SK-N-SH treated with all-trans-retinoic acid at 6 μM for 48 hours (cell line): Measurements from ENCODE around the gene CDX1.

Experiments used
- ATAC-seq: fragments of 200-7000 bp; cut with Tn5 transposase; 3 replicates; pipeline ENCODE4 v1.9.1; 2020; ENCODE audit warnings: mild to moderate bottlenecking, moderate library complexity
- ARNTL ChIP-seq: fragments of 450-650 bp; formaldehyde crosslinking; IDR thresholded peaks from 2 replicates; pipeline ENCODE4 v1.5.0; 2020; ENCODE audit warnings: low read depth, mild to moderate bottlenecking, moderate library complexity, borderline replicate concordance
- BACH2 ChIP-seq: fragments of 250-450 bp; sonication (Bioruptor Pico); IDR thresholded peaks from 2 replicates; pipeline ENCODE4 v1.9.0; 2021; ENCODE audit warnings: mild to moderate bottlenecking, borderline replicate concordance
- CSDC2 ChIP-seq: fragments of 250-450 bp; sonication (Bioruptor Pico); IDR thresholded peaks from 2 replicates; pipeline ENCODE4 v1.5.0; 2020; ENCODE audit warnings: mild to moderate bottlenecking, moderate library complexity
- ESRRG ChIP-seq: fragments of 250-450 bp; sonication (Bioruptor Pico); IDR thresholded peaks from 2 replicates; pipeline ENCODE4 v1.6.1; 2021; ENCODE audit warnings: mild to moderate bottlenecking
- GLIS3 ChIP-seq: fragments of 250-450 bp; sonication (Bioruptor Pico); IDR thresholded peaks from 2 replicates; pipeline ENCODE4 v1.5.0; 2020; ENCODE audit warnings: mild to moderate bottlenecking, moderate library complexity
- OSR1 ChIP-seq: fragments of 250-450 bp; sonication (Bioruptor Pico); IDR thresholded peaks from 2 replicates; pipeline ENCODE4 v1.8.0; 2022; ENCODE audit warnings: moderate library complexity, mild to moderate bottlenecking, inconsistent platforms
- PPARA ChIP-seq: fragments of 250-450 bp; sonication (Bioruptor Pico); IDR thresholded peaks from 2 replicates; pipeline ENCODE4 v1.5.0; 2020; ENCODE audit warnings: mild to moderate bottlenecking, borderline replicate concordance
- RARB ChIP-seq: fragments of 250-450 bp; sonication (Bioruptor Pico); IDR thresholded peaks from 2 replicates; pipeline ENCODE4 v1.8.0; 2021; ENCODE audit warnings: mild to moderate bottlenecking, moderate library complexity
- SNAI2 ChIP-seq: fragments of 250-450 bp; sonication (Bioruptor Pico); IDR thresholded peaks from 2 replicates; pipeline ENCODE4 v1.5.0; 2020; ENCODE audit warnings: mild to moderate bottlenecking, moderate library complexity
- TCF4 ChIP-seq: fragments of 250-450 bp; sonication (Bioruptor Pico); IDR thresholded peaks from 2 replicates; pipeline ENCODE4 v1.8.0; 2021; ENCODE audit warnings: mild to moderate bottlenecking, moderate library complexity, borderline replicate concordance
- TOX ChIP-seq: fragments of 250-450 bp; sonication (Bioruptor Pico); IDR thresholded peaks from 2 replicates; pipeline ENCODE4 v1.8.0; 2021; ENCODE audit warnings: mild to moderate bottlenecking, moderate library complexity, borderline replicate concordance
- ZFP3 ChIP-seq: fragments of 250-450 bp; sonication (Bioruptor Pico); IDR thresholded peaks from 2 replicates; pipeline ENCODE4 v1.5.0; 2020; ENCODE audit warnings: mild to moderate bottlenecking, moderate library complexity
- ZFP30 ChIP-seq: fragments of 450-650 bp; formaldehyde crosslinking; IDR thresholded peaks from 2 replicates; pipeline ENCODE4 v1.5.0; 2022; ENCODE audit warnings: mild to moderate bottlenecking, moderate library complexity
- ZNF565 ChIP-seq: fragments of 450-650 bp; formaldehyde crosslinking; conservative IDR thresholded peaks from 2 replicates; pipeline ENCODE4 v1.5.0; 2020; ENCODE audit warnings: low read depth, mild to moderate bottlenecking, moderate library complexity
- ZNF70 ChIP-seq: fragments of 450-650 bp; formaldehyde crosslinking; IDR thresholded peaks from 2 replicates; pipeline ENCODE4 v1.5.0; 2020; ENCODE audit warnings: mild to moderate bottlenecking, moderate library complexity
- TF ChIP-seq, protein P1 (sequence below): fragments of 250-450 bp; sonication (Bioruptor Pico); IDR thresholded peaks from 2 replicates; pipeline ENCODE4 v1.5.1; 2021; ENCODE audit warnings: mild to moderate bottlenecking, moderate library complexity
- TF ChIP-seq, protein P2 (sequence below): fragments of 250-450 bp; sonication (Bioruptor Pico); IDR thresholded peaks from 2 replicates; pipeline ENCODE4 v1.5.0; 2020; ENCODE audit warnings: mild to moderate bottlenecking, moderate library complexity
- TF ChIP-seq, protein P3 (sequence below): fragments of 250-450 bp; sonication (Bioruptor Pico); IDR thresholded peaks from 2 replicates; pipeline ENCODE4 v1.8.0; 2021; ENCODE audit warnings: low read depth, mild to moderate bottlenecking, moderate library complexity, borderline replicate concordance
- TF ChIP-seq, protein P4 (sequence below): fragments of 250-450 bp; sonication (Bioruptor Pico); IDR thresholded peaks from 2 replicates; pipeline ENCODE4 v1.5.1; 2020; ENCODE audit warnings: low read depth, mild to moderate bottlenecking, moderate library complexity
- TF ChIP-seq, protein P5 (sequence below): fragments of 250-450 bp; sonication (Bioruptor Pico); IDR thresholded peaks from 2 replicates; pipeline ENCODE4 v1.8.0; 2020; ENCODE audit warnings: mild to moderate bottlenecking, moderate library complexity, borderline replicate concordance

CDX1 gene

DNA sequence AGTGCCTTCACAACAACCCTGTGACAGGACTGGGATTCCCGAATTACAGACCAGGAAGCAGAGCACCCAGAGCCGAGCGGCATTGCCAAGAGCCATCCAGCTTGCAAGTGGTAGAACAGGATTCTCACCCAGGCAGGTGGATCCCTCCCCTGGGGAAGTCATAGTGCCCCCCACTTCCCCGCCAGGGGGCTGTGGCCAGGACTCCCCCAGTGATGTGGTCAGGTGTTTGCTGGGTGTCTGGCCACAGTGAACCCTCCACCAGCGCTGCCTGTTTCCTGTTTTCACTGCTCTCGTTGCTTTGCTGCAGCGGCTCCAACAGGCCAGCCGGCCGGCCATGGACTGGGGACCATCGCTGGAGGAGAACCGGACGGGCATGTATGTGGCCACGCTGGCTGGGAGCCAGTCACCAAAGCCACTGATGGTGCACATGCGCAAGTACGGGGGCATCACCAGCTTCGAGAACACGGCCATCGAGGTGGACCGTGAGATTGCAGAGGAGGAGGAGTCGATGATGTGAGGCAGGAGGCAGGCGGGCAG is 42.6 kb downstream of the CDX1 start:
- TF ChIP-seq ZFP3 (CRISPR knock-in tag) (no peak), TOX (CRISPR knock-in tag) (no peak), SNAI2 (no peak)
- TF ChIP-seq, protein P1, sequence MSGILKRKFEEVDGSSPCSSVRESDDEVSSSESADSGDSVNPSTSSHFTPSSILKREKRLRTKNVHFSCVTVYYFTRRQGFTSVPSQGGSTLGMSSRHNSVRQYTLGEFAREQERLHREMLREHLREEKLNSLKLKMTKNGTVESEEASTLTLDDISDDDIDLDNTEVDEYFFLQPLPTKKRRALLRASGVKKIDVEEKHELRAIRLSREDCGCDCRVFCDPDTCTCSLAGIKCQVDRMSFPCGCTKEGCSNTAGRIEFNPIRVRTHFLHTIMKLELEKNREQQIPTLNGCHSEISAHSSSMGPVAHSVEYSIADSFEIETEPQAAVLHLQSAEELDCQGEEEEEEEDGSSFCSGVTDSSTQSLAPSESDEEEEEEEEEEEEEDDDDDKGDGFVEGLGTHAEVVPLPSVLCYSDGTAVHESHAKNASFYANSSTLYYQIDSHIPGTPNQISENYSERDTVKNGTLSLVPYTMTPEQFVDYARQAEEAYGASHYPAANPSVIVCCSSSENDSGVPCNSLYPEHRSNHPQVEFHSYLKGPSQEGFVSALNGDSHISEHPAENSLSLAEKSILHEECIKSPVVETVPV (CRISPR knock-in tag): no peak
- ATAC-seq: no peak; the same call in 2 of the 3 replicates

DNA sequence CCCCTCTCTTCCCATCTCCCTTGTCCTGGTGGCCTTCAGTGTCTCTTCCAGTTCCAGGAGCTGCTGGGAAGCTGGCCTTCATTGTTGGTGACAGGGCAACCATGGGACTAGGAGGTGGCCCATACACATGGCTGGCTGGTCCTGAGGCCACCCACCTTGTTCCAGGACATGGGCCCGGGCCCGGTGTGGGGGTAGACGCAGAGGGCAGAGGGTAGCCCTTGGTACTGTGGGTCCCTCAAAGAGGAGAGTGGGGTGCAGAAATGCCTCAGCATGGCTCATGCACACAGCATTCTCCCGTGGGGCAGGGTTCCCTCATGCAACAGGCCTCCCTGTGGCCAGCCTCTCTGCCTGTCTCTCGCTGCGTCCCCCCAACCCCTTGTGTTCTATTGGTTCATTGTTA is 44.1 kb downstream of the CDX1 start:
- no peak for TF ChIP-seq ZNF565
- TF ChIP-seq ARNTL (CRISPR knock-in tag): no peak
- no peak for TF ChIP-seq TOX (CRISPR knock-in tag)
- TF ChIP-seq, protein P2, sequence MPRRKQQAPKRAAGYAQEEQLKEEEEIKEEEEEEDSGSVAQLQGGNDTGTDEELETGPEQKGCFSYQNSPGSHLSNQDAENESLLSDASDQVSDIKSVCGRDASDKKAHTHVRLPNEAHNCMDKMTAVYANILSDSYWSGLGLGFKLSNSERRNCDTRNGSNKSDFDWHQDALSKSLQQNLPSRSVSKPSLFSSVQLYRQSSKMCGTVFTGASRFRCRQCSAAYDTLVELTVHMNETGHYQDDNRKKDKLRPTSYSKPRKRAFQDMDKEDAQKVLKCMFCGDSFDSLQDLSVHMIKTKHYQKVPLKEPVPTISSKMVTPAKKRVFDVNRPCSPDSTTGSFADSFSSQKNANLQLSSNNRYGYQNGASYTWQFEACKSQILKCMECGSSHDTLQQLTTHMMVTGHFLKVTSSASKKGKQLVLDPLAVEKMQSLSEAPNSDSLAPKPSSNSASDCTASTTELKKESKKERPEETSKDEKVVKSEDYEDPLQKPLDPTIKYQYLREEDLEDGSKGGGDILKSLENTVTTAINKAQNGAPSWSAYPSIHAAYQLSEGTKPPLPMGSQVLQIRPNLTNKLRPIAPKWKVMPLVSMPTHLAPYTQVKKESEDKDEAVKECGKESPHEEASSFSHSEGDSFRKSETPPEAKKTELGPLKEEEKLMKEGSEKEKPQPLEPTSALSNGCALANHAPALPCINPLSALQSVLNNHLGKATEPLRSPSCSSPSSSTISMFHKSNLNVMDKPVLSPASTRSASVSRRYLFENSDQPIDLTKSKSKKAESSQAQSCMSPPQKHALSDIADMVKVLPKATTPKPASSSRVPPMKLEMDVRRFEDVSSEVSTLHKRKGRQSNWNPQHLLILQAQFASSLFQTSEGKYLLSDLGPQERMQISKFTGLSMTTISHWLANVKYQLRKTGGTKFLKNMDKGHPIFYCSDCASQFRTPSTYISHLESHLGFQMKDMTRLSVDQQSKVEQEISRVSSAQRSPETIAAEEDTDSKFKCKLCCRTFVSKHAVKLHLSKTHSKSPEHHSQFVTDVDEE: no peak
- no peak for TF ChIP-seq BACH2 (CRISPR knock-in tag)
- TF ChIP-seq, protein P3, sequence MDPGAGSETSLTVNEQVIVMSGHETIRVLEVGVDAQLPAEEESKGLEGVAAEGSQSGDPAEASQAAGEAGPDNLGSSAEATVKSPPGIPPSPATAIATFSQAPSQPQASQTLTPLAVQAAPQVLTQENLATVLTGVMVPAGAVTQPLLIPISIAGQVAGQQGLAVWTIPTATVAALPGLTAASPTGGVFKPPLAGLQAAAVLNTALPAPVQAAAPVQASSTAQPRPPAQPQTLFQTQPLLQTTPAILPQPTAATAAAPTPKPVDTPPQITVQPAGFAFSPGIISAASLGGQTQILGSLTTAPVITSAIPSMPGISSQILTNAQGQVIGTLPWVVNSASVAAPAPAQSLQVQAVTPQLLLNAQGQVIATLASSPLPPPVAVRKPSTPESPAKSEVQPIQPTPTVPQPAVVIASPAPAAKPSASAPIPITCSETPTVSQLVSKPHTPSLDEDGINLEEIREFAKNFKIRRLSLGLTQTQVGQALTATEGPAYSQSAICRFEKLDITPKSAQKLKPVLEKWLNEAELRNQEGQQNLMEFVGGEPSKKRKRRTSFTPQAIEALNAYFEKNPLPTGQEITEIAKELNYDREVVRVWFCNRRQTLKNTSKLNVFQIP: no peak
- TF ChIP-seq ZFP3 (CRISPR knock-in tag): no peak
- TF ChIP-seq, protein P1 (CRISPR knock-in tag): no peak
- TF ChIP-seq OSR1 (CRISPR knock-in tag): no peak
- no peak for TF ChIP-seq RARB (CRISPR knock-in tag)
- TF ChIP-seq TCF4 (CRISPR knock-in tag): no peak
- TF ChIP-seq ZNF70 (CRISPR knock-in tag): no peak
- TF ChIP-seq, protein P4, sequence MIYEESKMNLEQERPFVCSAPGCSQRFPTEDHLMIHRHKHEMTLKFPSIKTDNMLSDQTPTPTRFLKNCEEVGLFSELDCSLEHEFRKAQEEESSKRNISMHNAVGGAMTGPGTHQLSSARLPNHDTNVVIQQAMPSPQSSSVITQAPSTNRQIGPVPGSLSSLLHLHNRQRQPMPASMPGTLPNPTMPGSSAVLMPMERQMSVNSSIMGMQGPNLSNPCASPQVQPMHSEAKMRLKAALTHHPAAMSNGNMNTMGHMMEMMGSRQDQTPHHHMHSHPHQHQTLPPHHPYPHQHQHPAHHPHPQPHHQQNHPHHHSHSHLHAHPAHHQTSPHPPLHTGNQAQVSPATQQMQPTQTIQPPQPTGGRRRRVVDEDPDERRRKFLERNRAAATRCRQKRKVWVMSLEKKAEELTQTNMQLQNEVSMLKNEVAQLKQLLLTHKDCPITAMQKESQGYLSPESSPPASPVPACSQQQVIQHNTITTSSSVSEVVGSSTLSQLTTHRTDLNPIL (CRISPR knock-in tag): no peak
- TF ChIP-seq ZFP30 (CRISPR knock-in tag): no peak
- no peak for TF ChIP-seq PPARA
- TF ChIP-seq, protein P5, sequence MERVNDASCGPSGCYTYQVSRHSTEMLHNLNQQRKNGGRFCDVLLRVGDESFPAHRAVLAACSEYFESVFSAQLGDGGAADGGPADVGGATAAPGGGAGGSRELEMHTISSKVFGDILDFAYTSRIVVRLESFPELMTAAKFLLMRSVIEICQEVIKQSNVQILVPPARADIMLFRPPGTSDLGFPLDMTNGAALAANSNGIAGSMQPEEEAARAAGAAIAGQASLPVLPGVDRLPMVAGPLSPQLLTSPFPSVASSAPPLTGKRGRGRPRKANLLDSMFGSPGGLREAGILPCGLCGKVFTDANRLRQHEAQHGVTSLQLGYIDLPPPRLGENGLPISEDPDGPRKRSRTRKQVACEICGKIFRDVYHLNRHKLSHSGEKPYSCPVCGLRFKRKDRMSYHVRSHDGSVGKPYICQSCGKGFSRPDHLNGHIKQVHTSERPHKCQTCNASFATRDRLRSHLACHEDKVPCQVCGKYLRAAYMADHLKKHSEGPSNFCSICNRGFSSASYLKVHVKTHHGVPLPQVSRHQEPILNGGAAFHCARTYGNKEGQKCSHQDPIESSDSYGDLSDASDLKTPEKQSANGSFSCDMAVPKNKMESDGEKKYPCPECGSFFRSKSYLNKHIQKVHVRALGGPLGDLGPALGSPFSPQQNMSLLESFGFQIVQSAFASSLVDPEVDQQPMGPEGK (CRISPR knock-in tag): no peak
- TF ChIP-seq CSDC2 (CRISPR knock-in tag): no peak
- TF ChIP-seq GLIS3: no peak
- TF ChIP-seq SNAI2: no peak
- TF ChIP-seq ESRRG (CRISPR knock-in tag): no peak
- TF ChIP-seq, all 23 proteins: peak for 0

More for the DNA sequence above, 44.1 kb downstream of the CDX1 start:
- ATAC-seq: no peak
